ENCODE data around the gene PDE12.
"Not testable (repeated sequence)": the region's sequence is repeated elsewhere in the genome, so short reads cannot be mapped to it uniquely, and the experiment has no call there.

PDE12 gene

GRCh38 chr3:57597127-57597923 lies 41.3 kb downstream of the PDE12 start, which contains the start of gene ARF4:
Gene ARF4, minus strand, starts transcription at chr3:57597344. Its CDS starts 204 bp downstream, at chr3:57597140.
- DNase-seq (ENCODE audit: low read depth): peak; percentile 100
- peak within 1 kb of the TSS; percentile 100 for H3K4me3 ChIP-seq (ENCODE audit: low read length)
- TF ChIP-seq, protein P1, sequence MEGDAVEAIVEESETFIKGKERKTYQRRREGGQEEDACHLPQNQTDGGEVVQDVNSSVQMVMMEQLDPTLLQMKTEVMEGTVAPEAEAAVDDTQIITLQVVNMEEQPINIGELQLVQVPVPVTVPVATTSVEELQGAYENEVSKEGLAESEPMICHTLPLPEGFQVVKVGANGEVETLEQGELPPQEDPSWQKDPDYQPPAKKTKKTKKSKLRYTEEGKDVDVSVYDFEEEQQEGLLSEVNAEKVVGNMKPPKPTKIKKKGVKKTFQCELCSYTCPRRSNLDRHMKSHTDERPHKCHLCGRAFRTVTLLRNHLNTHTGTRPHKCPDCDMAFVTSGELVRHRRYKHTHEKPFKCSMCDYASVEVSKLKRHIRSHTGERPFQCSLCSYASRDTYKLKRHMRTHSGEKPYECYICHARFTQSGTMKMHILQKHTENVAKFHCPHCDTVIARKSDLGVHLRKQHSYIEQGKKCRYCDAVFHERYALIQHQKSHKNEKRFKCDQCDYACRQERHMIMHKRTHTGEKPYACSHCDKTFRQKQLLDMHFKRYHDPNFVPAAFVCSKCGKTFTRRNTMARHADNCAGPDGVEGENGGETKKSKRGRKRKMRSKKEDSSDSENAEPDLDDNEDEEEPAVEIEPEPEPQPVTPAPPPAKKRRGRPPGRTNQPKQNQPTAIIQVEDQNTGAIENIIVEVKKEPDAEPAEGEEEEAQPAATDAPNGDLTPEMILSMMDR (IDR thresholded peaks at IDR 0.05; ENCODE audit: insufficient read depth, low read depth, low read length, missing control alignments): peak; percentile 14

GRCh38 chr3:57598765-57599360 lies 42.8 kb downstream of the PDE12 start:
- H3K4me3 ChIP-seq (ENCODE audit: low read length): peak overlapping the region; percentile 79
- TF ChIP-seq, protein P1 (IDR thresholded peaks at IDR 0.05; ENCODE audit: insufficient read depth, low read depth, low read length, missing control alignments): no peak
- no peak for DNase-seq (ENCODE audit: low read depth)

GRCh38 chr3:57600195-57600594 lies 44.1 kb downstream of the PDE12 start:
- TF ChIP-seq, protein P1 (IDR thresholded peaks at IDR 0.05; ENCODE audit: insufficient read depth, low read depth, low read length, missing control alignments): no peak
- DNase-seq (ENCODE audit: low read depth): no peak
- no peak overlapping the region for H3K4me3 ChIP-seq (ENCODE audit: low read length)

- H3K4me3 ChIP-seq (ENCODE audit: low read length): no peak overlapping the region
- no peak for DNase-seq (ENCODE audit: low read depth)
- TF ChIP-seq, protein P1 (IDR thresholded peaks at IDR 0.05; ENCODE audit: insufficient read depth, low read depth, low read length, missing control alignments): no peak
These were observed 48.9 kb downstream of the PDE12 start for GRCh38 chr3:57604971-57605370.

DNA sequence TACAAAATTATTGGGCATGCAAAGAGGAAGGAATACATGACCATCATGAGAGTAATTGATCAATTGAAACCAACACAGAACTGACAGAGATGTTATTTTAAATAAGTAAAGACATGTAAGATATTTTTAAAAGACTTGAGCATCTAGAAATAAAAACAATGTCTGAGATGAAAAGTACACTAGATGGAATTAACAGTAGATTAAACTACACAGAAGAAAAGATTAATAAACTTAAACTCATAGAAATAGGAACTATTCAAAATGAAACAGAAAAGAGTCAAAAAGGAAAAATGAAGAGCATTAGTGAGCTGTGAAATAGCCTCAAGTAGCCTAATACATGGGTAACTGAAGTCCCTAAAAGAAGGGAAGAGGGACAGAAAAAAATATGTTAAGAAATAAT lies 49.6 kb downstream of the PDE12 start:
- TF ChIP-seq, protein P1 (IDR thresholded peaks at IDR 0.05; ENCODE audit: insufficient read depth, low read depth, low read length, missing control alignments): no peak
- DNase-seq (ENCODE audit: low read depth): no peak
- H3K4me3 ChIP-seq (ENCODE audit: low read length): no peak overlapping the region

- DNase-seq (ENCODE audit: low read depth); H3K4me3 ChIP-seq (ENCODE audit: low read length): not testable (repeated sequence)
These were observed 55.8 kb downstream of the PDE12 start for GRCh38 chr3:57611870-57612269.

DNA sequence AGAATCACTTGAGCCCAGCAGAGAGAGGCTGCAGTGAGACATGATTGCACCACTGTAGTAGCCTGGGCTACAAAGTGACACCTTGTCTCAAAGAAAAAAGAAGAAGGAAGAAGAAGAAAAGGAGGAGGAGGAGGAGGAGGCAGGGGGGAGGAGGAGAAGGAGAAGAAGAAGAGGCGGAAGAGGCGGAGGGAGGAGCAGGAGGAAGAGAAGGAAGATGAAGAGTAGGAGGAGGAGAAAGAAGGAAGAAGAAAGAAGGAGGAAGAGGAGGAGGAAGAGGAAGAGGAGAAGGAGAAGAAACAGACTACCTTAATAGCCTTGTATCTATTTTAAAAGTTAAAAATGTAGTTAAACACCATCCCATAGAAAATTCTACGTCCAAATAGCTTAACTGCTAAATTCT lies 60.2 kb downstream of the PDE12 start:
- DNase-seq (ENCODE audit: low read depth): no peak
- H3K4me3 ChIP-seq (ENCODE audit: low read length): no peak overlapping the region
- TF ChIP-seq, protein P1 (IDR thresholded peaks at IDR 0.05; ENCODE audit: insufficient read depth, low read depth, low read length, missing control alignments): no peak
